ENCODE measurements around the gene PSMD4. TPM values are rescaled to one million over a fixed set of nuclear protein-coding genes. Genes with fewer than 3 reads are reported as not detected.

Gene PSMD4
- polyA plus RNA-seq, 1 donor (not counting 4 experiments of a cell fraction or from before 2014, with no cell fraction given): 219 TPM

DNA sequence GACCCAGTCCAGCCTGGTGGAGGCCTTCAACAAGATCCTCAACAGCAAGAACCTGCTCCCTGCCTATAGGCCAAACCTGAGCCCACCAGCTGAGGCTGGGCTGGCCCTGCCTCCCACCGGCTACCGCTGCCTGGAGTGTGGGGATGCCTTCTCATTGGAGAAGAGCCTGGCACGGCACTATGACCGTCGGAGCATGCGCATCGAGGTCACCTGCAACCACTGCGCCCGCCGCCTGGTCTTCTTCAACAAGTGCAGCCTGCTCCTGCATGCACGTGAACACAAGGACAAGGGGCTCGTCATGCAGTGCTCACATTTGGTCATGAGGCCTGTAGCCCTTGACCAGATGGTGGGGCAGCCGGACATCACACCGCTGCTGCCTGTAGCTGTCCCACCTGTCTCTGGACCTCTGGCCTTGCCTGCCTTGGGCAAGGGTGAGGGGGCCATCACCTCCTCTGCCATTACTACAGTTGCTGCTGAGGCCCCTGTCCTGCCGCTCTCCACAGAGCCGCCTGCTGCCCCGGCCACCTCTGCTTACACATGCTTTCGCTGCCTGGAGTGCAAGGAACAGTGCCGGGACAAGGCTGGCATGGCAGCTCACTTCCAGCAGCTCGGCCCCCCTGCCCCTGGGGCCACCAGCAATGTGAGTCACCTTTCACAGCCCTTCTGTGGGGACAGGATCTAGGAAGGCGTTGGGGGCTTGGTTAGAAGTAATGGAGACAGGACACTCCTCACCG lies 33.4 kb downstream of the PSMD4 start:
- H3K27ac ChIP-seq (ENCODE audit: control insufficient read depth, insufficient read depth, low read length): no peak overlapping the region
- H4K20me1 ChIP-seq (ENCODE audit: control insufficient read depth, extremely low read depth, insufficient read depth, low read length): no peaks in the 10 kb centered on the region
- no peak for DNase-seq (ENCODE audit: low read depth, low spot score)
- dilution Hi-C loops (cut with MboI; ENCODE audit: extremely low pct_ligation_motif_present, low sequenced_read_pairs): no loop called here
- H3K36me3 ChIP-seq (ENCODE audit: control insufficient read depth in 2 of 2, extremely low read depth in 1 of 2, insufficient read depth in 2 of 2, low read length in 2 of 2): peaks cover 17 to 45% of the 10 kb centered on the region in 2 experiments
- no peak for FAIRE-seq
- peaks cover 28% of the 10 kb centered on the region for H3K79me2 ChIP-seq (ENCODE audit: control insufficient read depth, insufficient read depth, low read length)
- TF ChIP-seq, protein P1, sequence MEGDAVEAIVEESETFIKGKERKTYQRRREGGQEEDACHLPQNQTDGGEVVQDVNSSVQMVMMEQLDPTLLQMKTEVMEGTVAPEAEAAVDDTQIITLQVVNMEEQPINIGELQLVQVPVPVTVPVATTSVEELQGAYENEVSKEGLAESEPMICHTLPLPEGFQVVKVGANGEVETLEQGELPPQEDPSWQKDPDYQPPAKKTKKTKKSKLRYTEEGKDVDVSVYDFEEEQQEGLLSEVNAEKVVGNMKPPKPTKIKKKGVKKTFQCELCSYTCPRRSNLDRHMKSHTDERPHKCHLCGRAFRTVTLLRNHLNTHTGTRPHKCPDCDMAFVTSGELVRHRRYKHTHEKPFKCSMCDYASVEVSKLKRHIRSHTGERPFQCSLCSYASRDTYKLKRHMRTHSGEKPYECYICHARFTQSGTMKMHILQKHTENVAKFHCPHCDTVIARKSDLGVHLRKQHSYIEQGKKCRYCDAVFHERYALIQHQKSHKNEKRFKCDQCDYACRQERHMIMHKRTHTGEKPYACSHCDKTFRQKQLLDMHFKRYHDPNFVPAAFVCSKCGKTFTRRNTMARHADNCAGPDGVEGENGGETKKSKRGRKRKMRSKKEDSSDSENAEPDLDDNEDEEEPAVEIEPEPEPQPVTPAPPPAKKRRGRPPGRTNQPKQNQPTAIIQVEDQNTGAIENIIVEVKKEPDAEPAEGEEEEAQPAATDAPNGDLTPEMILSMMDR (optimal IDR thresholded peaks at IDR 0.05 in 1 of 3, IDR thresholded peaks at IDR 0.05 in 1 of 3, conservative IDR thresholded peaks at IDR 0.05 in 1 of 3; ENCODE audit: extremely low read depth in 1 of 3, insufficient read depth in 2 of 3, low read length in 3 of 3): no peak
- no peak for TF ChIP-seq EZH2 (IDR thresholded peaks at IDR 0.05; ENCODE audit: low read length)
- no peak overlapping the region for H3K9ac ChIP-seq (ENCODE audit: control insufficient read depth, extremely low read depth, insufficient read depth, low read length)
- H3K9me1 ChIP-seq (ENCODE audit: control insufficient read depth, extremely low read depth, insufficient read depth, low read length): no peaks in the 10 kb centered on the region
- H3K9me3 ChIP-seq (ENCODE audit: control insufficient read depth, low read depth, low read length): no peaks in the 10 kb centered on the region
- H3K4me3 ChIP-seq (ENCODE audit: control insufficient read depth in 2 of 3, extremely low read depth in 1 of 3, insufficient read depth in 2 of 3, low read depth in 1 of 3, low read length in 3 of 3): no peak overlapping the region
- H2AFZ ChIP-seq (ENCODE audit: control insufficient read depth, low read length): no peak overlapping the region
- no peak overlapping the region for H3K4me2 ChIP-seq (ENCODE audit: control insufficient read depth, extremely low read depth, insufficient read depth, low read depth, low read length)
- H3K4me1 ChIP-seq (ENCODE audit: control insufficient read depth, extremely low read depth, insufficient read depth, low read length): peaks cover 9% of the 10 kb centered on the region
- H3K27me3 ChIP-seq (ENCODE audit: control insufficient read depth, extremely low read depth, insufficient read depth, low read length): no peaks in the 10 kb centered on the region

DNA sequence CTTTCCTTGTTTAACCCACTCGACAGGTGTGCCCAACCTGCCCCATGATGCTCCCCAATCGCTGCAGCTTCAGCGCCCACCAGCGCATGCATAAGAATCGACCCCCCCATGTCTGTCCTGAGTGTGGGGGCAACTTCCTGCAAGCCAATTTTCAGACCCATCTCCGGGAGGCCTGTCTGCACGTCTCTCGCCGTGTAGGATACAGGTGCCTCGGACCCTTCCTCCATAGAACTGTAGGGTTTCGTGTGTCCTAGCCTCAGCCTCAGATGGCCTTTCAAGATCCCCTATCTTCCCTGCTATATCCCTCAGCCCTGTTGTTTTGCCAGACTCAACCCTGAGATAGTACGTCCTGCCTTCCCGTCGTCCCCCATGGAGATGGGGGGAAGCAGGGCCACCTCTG lies 34.0 kb downstream of the PSMD4 start:
- Histone ChIP-seq H3K9ac (ENCODE audit: control insufficient read depth, extremely low read depth, insufficient read depth, low read length) (no peak overlapping the region), H3K9me1 (ENCODE audit: control insufficient read depth, extremely low read depth, insufficient read depth, low read length) (no peaks in the 10 kb centered on the region), H3K27me3 (ENCODE audit: control insufficient read depth, extremely low read depth, insufficient read depth, low read length) (no peaks in the 10 kb centered on the region), H3K4me3 (ENCODE audit: control insufficient read depth in 2 of 3, extremely low read depth in 1 of 3, insufficient read depth in 2 of 3, low read depth in 1 of 3, low read length in 3 of 3) (no peak overlapping the region), H3K4me2 (ENCODE audit: control insufficient read depth, extremely low read depth, insufficient read depth, low read depth, low read length) (no peak overlapping the region), H4K20me1 (ENCODE audit: control insufficient read depth, extremely low read depth, insufficient read depth, low read length) (no peaks in the 10 kb centered on the region), H3K9me3 (ENCODE audit: control insufficient read depth, low read depth, low read length) (no peaks in the 10 kb centered on the region), H3K4me1 (ENCODE audit: control insufficient read depth, extremely low read depth, insufficient read depth, low read length) (peaks cover 5% of the 10 kb centered on the region), H3K79me2 (ENCODE audit: control insufficient read depth, insufficient read depth, low read length) (peaks cover 22% of the 10 kb centered on the region), H2AFZ (ENCODE audit: control insufficient read depth, low read length) (no peak overlapping the region), H3K27ac (ENCODE audit: control insufficient read depth, insufficient read depth, low read length) (no peak overlapping the region), H3K36me3 (ENCODE audit: control insufficient read depth in 2 of 2, extremely low read depth in 1 of 2, insufficient read depth in 2 of 2, low read length in 2 of 2) (peaks cover 17 to 45% of the 10 kb centered on the region in 2 experiments)
- no peak for TF ChIP-seq EZH2 (IDR thresholded peaks at IDR 0.05; ENCODE audit: low read length)
- TF ChIP-seq, protein P1 (optimal IDR thresholded peaks at IDR 0.05 in 1 of 3, IDR thresholded peaks at IDR 0.05 in 1 of 3, conservative IDR thresholded peaks at IDR 0.05 in 1 of 3; ENCODE audit: extremely low read depth in 1 of 3, insufficient read depth in 2 of 3, low read length in 3 of 3): no peak
- DNase-seq (ENCODE audit: low read depth, low spot score): no peak
- dilution Hi-C loops (cut with MboI; ENCODE audit: extremely low pct_ligation_motif_present, low sequenced_read_pairs): no loop called here
- no peak for FAIRE-seq
